ENCODE measurements around the gene PCNT. TPM values are rescaled to one million over a fixed set of nuclear protein-coding genes. Genes with fewer than 3 reads are reported as not detected.

Gene PCNT
- total RNA-seq: 10.7 and 15.1 TPM in 2 replicates

DNA sequence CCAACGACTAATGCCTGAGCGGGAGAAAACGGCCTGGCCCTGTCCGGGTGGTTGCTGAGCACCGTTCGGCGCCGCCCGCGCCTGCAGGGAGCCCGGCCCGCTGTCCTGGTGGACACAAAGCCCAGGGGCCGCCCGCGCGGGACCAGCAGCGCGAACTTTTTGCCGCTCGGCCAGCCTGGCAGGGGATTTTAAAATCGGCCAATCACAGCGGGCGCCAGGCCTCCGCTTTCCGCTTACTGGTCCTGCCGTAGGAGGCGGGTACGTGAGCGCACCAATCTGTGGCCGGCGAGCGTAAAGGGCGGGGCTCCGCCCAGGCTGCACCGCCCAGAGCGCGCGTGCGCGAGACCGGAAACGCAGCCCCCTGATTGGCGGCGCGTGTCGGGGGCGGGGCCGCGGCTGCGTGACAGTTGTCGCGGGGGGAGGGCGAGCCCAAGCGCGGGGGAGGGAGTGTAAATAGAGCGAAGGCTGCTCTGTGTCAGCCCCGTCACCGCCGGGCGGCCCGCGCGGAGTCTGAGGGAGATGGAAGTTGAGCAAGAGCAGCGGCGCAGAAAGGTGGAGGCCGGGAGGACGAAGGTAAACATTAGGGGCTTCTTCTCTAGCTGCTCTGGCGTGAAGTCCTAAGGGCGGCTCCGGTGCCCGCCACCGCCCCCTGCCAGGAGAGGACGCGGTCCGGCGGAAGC is at the start of gene PCNT, which contains the start of gene C21orf58:
Gene PCNT, plus strand, starts transcription at position 447 of the 680 bp plus-strand sequence. Its CDS starts 73 bp downstream, at position 520.
Gene C21orf58, minus strand, starts transcription at position 161 of the 680 bp plus-strand sequence. CDS start 1,132 bp downstream, outside the sequence.
- DNase-seq (ENCODE audit: low read depth in 2 of 2): peak; percentile 98 to 99

DNA sequence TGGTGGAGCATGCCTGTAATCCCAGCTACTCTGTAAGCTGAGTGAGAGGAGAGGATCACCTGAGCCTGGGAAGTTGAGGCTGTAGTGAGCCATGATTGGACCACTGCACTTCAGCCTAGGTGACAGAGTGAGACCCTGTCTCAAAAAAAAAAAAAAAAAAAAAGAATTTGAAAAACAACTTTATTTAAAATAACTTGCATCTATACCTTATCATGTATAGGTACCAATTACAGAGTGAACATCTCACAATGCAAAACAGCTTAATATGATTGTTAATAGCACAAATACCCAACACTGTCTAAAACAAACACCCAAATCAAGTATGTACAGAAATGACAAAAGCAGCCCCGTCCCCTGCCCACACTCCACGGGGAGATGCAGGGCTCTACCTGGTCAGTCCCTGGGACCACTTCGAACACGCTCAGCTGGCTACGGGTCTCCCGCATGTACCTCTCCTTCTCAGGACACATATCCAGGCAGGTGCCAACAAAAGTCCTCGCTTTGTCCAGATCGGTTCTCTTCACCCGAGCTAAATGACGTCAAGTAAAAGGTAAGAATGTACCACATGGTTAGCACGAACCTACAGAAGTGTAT is 49.1 kb upstream of the PCNT start:
- no peak for DNase-seq (ENCODE audit: low read depth in 2 of 2)

DNA sequence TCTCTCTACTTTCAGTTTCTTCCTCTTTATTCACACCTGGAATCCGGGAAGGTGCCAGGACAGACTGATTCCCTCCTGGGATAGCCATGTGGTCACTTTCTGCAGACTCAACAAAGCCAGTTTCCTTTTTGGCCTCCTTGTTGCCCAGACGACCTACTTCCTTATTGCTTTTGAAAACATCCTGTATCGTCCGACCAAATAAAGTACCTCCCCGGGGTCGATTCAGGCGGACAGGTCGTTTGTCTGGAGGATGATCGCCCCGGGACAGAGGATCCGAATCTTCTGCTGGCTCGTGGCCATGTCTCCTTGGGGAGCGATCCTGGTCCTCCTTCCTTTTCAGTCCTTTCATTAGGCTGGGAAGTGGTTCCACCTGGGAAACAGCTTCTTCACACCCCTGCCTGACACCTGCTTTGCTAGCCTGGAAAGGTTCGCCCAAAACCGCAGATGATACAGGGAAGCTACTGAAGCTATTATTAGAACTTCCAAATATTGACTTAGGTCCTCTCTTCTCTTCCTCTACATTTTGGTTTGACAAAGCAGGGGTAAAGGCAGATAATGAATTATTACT is 39.8 kb upstream of the PCNT start:
- DNase-seq (ENCODE audit: low read depth in 2 of 2): peak; percentile 37 to 70

DNA sequence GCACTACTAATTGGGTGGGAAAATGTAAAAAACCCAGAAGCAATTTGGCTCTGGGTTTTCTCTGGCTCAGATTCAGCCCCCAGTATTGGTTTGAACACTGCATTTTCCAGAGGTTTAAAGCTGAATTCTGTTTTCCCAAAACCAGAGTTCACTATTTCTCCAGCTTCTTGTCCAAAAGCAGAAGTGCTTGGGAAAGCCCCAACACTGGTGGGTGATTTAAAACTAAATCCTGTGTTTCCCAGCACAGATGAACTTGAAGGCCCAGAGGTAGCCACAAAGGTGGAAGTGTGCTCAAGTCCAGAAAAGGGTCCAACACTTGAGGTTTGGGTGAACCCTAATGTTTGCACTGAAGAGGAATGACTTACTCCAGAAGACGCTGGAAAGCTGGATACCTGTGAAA is 39.2 kb upstream of the PCNT start:
- no peak for DNase-seq (ENCODE audit: low read depth in 2 of 2)

DNA sequence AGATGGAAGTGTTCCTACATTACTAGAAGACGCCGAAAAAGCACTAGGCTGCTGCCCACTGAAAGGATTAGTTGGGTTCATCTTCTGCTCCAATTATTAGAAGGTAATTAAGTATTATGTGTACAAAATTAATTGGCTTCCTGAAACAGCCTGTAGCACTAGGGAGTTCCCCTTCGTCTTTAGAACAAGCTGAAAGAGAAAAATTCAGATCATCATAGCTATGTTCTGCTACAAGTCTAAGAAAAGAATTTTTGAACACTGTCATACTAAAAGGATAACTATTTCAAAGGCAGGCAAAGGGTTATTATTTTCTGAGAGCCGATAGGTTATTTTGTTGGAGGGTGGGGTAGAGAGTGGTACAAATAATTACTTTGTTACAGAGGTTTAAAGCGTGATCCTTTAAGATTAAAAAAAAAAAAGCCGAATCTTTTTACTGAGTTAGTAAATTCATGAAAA is 38.7 kb upstream of the PCNT start, which contains the start of gene MCM3AP:
Gene MCM3AP, minus strand, starts transcription at position 406 of the 456 bp plus-strand sequence. Its CDS starts 325 bp downstream, at position 81.
- no peak for DNase-seq (ENCODE audit: low read depth in 2 of 2)

DNA sequence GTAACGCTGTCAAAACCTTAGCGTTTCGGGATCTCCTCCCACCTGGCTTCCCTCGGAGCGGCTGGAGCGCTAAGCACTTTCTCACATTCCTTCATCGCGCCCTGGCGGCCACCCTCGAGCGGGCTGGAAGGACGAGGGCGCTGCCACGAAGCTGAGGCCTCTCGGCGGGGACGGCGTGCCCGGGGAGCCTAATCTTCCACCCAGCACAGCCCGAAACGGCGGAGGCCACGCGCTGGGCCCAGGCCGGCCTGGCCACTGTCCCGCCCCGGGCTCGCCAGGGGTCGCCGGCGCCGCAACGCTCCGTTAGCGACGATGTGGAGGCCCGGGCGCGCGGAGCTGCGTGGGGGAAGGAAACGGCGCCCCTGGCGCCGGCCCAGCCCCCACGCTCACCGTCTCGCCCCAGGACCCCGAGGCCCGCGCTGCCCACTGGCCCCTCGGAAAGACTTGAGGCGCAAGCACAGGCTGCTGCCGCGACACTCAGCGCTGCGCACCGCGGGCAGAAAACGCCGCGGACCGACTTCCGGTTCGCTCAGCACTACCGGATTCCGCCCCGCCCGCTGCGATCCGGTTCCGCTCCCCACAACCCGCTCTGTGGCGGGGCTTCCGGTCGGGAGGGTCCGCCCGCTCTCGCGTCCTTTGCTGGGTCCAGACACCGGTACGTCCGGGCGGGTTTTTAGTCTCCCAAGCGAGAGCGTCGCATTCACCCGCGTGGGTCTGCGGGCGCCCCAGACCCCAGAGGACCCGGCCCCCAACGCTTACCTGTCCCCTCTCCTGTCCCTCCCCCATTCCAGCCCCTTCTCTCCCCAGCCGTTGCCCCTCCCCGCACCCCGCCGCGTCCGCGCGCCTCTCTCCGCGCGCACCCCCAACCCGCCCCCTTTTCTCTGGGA is 38.0 kb upstream of the PCNT start, which contains the start of gene YBEY:
Gene YBEY, plus strand, starts transcription at position 582 of the 887 bp plus-strand sequence. CDS start 572 bp downstream, outside the sequence.
- peak; percentile 93 for DNase-seq (ENCODE audit: low read depth in 2 of 2)

GRCh38 chr21:46286648-46287002 is 37.3 kb upstream of the PCNT start:
- DNase-seq (ENCODE audit: low read depth in 2 of 2): no peak

DNA sequence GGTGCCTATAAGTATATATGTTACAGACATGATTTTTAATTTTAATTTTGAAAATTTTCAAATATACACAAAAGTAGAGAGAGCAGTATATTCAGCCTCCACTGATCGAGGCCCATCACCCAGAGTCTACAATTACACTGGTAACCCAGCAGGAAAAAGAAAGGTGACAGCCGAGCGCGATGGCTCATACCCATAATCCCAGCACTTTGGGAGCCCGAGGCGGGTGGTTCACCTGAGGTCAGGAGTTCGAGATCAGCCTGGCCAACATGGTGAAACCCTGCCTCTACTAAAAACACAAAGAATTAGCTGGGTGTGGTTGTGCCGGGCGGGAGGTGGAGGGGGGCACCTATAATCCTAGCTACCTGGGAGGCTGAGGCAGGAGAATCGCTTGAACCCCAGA is 36.4 kb upstream of the PCNT start:
- no peak for DNase-seq (ENCODE audit: low read depth in 2 of 2)

- DNase-seq (ENCODE audit: low read depth in 2 of 2): no peak
These were observed 34.2 kb upstream of the PCNT start for GRCh38 chr21:46289655-46290179.

- DNase-seq (ENCODE audit: low read depth in 2 of 2): no peak
These were observed 32.4 kb upstream of the PCNT start for GRCh38 chr21:46291561-46291960.

GRCh38 chr21:46294647-46295176 is 29.2 kb upstream of the PCNT start:
- DNase-seq (ENCODE audit: low read depth in 2 of 2): peak in 1 of 2 donors; percentile 83

- DNase-seq (ENCODE audit: low read depth in 2 of 2): peak in 1 of 2 donors; percentile 31
These were observed 28.7 kb upstream of the PCNT start for GRCh38 chr21:46295177-46295770.

- DNase-seq (ENCODE audit: low read depth in 2 of 2): peak; percentile 9 to 90
These were observed 27.8 kb upstream of the PCNT start for GRCh38 chr21:46295996-46296752.

DNA sequence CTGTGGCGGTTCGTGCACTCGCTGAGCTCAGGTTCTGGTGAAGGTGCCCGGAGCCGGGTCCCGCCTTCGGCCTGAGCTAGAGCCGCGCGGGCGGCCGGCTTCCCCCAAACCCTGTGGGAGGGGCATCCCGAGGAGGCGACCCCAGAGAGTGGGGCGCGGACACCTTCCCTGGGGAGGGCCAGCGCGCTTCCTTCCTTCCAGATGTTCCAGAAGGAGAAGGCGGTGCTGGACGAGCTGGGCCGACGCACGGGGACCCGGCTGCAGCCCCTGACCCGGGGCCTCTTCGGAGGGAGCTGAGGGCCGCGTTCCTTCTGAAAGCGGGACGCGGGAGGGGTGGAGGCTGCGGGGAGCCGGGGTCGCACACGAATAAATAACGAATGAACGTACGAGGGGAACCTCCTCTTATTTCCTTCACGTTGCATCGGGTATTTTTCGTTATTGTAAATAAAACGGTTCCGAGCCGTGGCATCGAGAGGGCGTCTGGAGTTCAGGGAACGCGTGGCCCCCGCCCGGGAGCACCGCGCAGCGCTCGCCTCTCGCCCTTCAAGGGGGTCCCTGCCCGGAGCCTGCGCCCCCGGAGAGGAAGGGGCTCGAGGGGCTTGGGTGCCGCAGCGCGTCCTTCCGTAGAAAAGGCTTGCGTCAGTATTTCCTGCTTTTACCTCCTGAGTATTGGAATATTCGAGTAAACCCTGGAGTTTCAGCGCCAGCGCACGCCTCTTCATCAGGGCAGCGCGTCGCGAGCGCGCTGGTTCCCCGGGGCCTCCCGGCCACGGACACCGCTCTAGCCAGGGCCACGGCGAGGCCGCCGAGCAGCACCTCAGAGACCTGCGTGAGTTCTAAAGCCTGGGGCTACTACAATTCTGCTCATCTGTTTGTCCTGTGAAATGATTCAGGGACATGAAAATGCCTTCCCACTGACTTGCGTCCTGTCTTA is 26.4 kb upstream of the PCNT start:
- DNase-seq (ENCODE audit: low read depth in 2 of 2): peak; percentile 42 to 55

GRCh38 chr21:46299167-46299566 is 24.8 kb upstream of the PCNT start:
- no peak for DNase-seq (ENCODE audit: low read depth in 2 of 2)

- no peak for DNase-seq (ENCODE audit: low read depth in 2 of 2)
These were observed 22.2 kb upstream of the PCNT start for GRCh38 chr21:46301759-46302158.

DNA sequence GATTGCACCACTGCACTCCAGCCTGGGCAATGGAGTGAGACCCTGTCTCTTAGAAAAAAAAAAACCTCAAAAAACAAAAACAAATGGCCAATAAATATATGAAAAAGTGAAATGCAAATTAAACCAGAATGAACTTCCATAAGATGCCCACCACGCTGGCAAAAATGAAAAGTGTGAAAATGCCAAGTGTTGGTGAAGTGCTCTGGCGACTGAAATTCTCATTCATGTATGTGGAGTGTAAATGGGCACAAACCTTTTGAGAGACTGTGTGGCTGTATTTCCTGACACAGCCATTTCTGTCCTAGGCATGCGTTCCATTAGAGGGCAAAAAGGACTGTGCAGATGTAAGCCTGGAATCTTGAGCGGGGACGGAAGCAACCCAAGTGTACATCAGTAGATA is 19.5 kb upstream of the PCNT start:
- no peak for DNase-seq (ENCODE audit: low read depth in 2 of 2)

DNA sequence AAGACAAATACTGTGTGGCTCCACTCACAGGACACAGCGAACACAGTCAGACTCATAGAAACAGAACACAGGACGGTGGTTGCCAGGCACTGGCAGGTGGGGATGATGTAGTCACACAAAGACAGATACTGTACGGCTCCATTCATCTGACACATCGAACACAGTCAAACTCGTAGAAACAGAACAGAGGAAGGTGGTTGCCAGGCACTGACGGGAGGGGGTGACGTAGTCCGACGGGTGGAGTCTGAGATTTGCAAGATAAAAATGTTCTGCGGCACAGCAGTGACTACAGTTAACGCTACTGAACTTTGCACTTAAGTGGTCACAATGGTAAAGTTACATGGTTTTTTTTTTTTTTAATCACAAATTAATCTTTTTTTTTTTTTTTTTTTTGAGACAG is 19.0 kb upstream of the PCNT start:
- no peak for DNase-seq (ENCODE audit: low read depth in 2 of 2)

GRCh38 chr21:46307625-46308024 is 16.3 kb upstream of the PCNT start:
- peak in 1 of 2 donors; percentile 19 for DNase-seq (ENCODE audit: low read depth in 2 of 2)
